Activated B cell treated with CpG ODN at 0.5 μM for 24 hours (primary cell): ENCODE results near the gene EPS15. TPM values are rescaled to one million over a fixed set of nuclear protein-coding genes. Genes with fewer than 3 reads are reported as not detected.

Experiments used
- ATAC-seq: fragments of 200-7000 bp; cut with Tn5 transposase; one replicate; pipeline ENCODE4 v1.10.0; 2021; ENCODE audit warnings: low read depth, mild to moderate bottlenecking, moderate library complexity
- CTCF ChIA-PET: fragments of 350-600 bp; sonication (Branson Sonifier 250); formaldehyde crosslinking; loops from one replicate; lab custom pipeline; 2021; ENCODE audit warnings: antibody characterized with exemption; lab: Charles Lee
- POLR2A ChIA-PET: fragments of 350-600 bp; sonication (Branson Sonifier 250); formaldehyde crosslinking; loops from one replicate; lab custom pipeline; 2021; ENCODE audit warnings: antibody characterized with exemption; lab: Charles Lee
- DNase-seq: peaks from one replicate; pipeline ENCODE4 v3.0.0; 2022
- H3K27ac Mint-ChIP-seq: one replicate; pipeline ENCODE4 v1.8.0; 2020; ENCODE audit warnings: mixed read lengths
- H3K27me3 Mint-ChIP-seq: one replicate; pipeline ENCODE4 v1.8.0; 2021; ENCODE audit warnings: mixed read lengths
- H3K36me3 Mint-ChIP-seq: one replicate; pipeline ENCODE4 v1.8.0; 2021; ENCODE audit warnings: low read depth, mixed read lengths
- H3K4me1 Mint-ChIP-seq: one replicate; pipeline ENCODE4 v1.8.0; 2021; ENCODE audit warnings: mixed read lengths
- H3K4me3 Mint-ChIP-seq: one replicate; pipeline ENCODE4 v1.8.0; 2020; ENCODE audit warnings: mild to moderate bottlenecking, mixed read lengths
- H3K9me3 Mint-ChIP-seq: one replicate; pipeline ENCODE4 v1.8.0; 2020; ENCODE audit warnings: mixed read lengths
- CTCF ChIP-seq: fragments of 200-600 bp; IDR thresholded peaks from one replicate; pipeline ENCODE4 v1.8.0; 2022; ENCODE audit warnings: antibody characterized with exemption, mild to moderate bottlenecking
- intact Hi-C: fragments of 100-400 bp; cut with micrococcal nuclease; formaldehyde crosslinking; loops from one replicate; pipeline ENCODE4 v1.15.1; 2024
- total RNA-seq: library from RNA; stranded (reverse); gene quantifications from 2 replicates; pipeline ENCODE4 v1.2.3, GENCODE V29; 2022

The EPS15 gene
- total RNA-seq, 1 donor from 2014 or later = 150 TPM

DNA sequence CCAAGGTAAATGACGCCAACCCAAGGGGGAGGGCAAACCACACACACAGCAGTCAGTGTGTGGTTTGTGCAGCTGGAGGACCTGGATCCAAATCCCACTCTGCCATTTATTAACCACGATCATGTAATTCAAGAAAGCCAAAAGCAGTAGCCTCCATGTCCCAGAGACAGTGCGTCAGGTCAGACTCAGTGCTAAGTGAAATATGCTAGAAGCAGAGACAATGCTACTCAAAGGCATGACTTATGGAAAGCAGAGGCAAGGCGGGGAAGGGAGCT is 202.3 kb downstream of the EPS15 start:
- Mint-ChIP-seq H3K4me1 (no peaks in the 10 kb centered on the region), H3K27me3 (no peaks in the 10 kb centered on the region), H3K4me3 (no peak overlapping the region), H3K36me3 (no peaks in the 10 kb centered on the region), H3K9me3 (no peaks in the 10 kb centered on the region), H3K27ac (no peak overlapping the region)
- ATAC-seq (no peak), DNase-seq (no peak)
- TF ChIP-seq CTCF = no peak
- ChIA-PET CTCF (no interaction called here), POLR2A (no interaction called here)
- intact Hi-C loops = no loop called here

GRCh38 chr1:51316113-51316845 is 202.8 kb downstream of the EPS15 start:
- intact Hi-C loops = no loop called here
- Mint-ChIP-seq H3K36me3 (no peaks in the 10 kb centered on the region), H3K4me3 (no peak overlapping the region), H3K27me3 (no peaks in the 10 kb centered on the region), H3K9me3 (no peaks in the 10 kb centered on the region), H3K27ac (no peak overlapping the region), H3K4me1 (peaks cover 4% of the 10 kb centered on the region)
- ChIA-PET CTCF (no interaction called here), POLR2A (no interaction called here)
- DNase-seq (no peak), ATAC-seq (no peak)
- no peak for TF ChIP-seq CTCF

DNA sequence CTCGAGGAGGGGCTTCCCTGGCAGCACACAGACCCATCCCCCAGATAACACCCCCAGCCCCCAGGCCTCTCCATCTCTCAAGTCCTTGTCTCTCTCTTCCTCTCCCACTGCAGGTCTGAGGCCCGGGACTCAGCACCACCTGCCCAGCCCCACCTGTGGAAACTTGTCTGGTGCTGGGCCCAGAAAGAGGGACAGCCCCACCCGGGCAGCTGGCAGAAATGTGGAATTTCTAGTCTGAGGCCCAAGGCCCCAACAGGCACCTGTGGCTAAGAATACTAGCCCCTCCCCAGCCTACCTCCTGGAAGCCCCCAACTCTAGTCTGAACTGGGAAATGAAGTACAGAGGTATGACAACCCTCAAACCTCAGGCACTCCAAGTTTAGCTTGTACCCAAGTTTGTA is 204.1 kb downstream of the EPS15 start:
- POLR2A ChIA-PET = no interaction called here
- H3K27ac Mint-ChIP-seq = no peak overlapping the region
- no peak for ATAC-seq

DNA sequence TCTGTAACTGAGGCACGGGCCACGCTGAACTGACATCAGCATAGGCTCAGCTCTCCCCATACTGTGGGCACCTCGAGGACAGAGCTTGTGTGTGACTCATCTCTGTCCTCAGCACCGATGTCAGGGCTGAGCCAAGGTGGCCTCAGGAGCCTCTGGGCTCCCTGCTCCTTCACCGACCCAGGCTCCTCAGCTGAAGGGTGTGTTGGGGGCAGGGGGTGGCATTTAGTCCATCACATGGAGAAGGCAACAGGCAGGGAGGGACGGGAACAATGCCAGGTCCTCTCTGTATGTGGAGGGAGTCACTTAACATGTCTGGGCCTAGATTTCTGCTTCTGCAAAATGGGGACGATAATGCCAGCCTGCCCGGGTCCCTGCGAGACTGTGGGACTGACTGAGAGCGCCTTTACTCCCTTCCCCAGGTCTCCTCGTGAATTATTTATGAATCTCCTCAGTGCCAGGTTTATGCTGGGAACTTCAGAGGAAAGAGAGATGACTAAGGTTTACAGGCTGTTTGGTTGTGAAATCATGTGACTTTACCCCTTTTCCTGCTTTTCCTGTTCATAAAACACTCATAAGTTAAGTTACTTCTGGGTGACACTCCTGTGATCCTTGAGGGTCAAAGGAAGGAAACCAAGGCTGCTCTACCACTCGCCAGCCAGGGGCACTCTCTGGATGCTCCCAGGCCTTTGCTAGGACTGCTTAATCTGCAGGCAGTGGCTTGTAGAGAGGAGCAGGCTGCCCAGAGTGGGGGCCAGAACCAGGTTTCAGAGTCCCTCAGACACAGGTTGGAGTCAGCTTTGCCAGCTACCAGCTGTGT is 204.9 kb downstream of the EPS15 start:
- no peaks in the 10 kb centered on the region for H3K9me3 Mint-ChIP-seq
- H3K27ac Mint-ChIP-seq = no peak overlapping the region
- CTCF ChIA-PET = interaction anchor here (1.1 kb wide), 1 partner anchor 17 kb away, joined by 3 read pairs; no protein-coding TSS in a partner anchor

More for the DNA sequence above, 204.1 kb downstream of the EPS15 start:
- TF ChIP-seq CTCF = no peak
- Mint-ChIP-seq H3K9me3 (no peaks in the 10 kb centered on the region), H3K27me3 (no peaks in the 10 kb centered on the region), H3K36me3 (no peaks in the 10 kb centered on the region), H3K4me3 (no peak overlapping the region), H3K4me1 (peaks cover 14% of the 10 kb centered on the region)
- DNase-seq = no peak
- intact Hi-C loops = no loop called here
- CTCF ChIA-PET = interaction anchor here (0.6 kb wide), 1 partner anchor 877 kb away, joined by 3 read pairs; no protein-coding TSS in a partner anchor

More for the DNA sequence above, 204.9 kb downstream of the EPS15 start:
- POLR2A ChIA-PET = no interaction called here
- ATAC-seq = no peak
- intact Hi-C loops = no loop called here
- Mint-ChIP-seq H3K27me3 (no peaks in the 10 kb centered on the region), H3K4me1 (peaks cover 14% of the 10 kb centered on the region), H3K36me3 (no peaks in the 10 kb centered on the region), H3K4me3 (no peak overlapping the region)
- TF ChIP-seq CTCF = no peak
- no peak for DNase-seq
